DND-41 (cell line): ENCODE measurements around the gene CTSO.

Experiments used
- CTCF ChIP-seq: IDR thresholded peaks from 2 replicates; pipeline ENCODE4 v1.5.1; 2012; ENCODE audit warnings: borderline replicate concordance, low read length, moderate library complexity, mild to moderate bottlenecking; ENCODE audit not compliant: poor library complexity, severe bottlenecking; ENCODE audit errors: extremely low read depth
- EZH2 ChIP-seq: IDR thresholded peaks from 3 replicates; pipeline ENCODE4 v1.6.1; 2012; ENCODE audit warnings: borderline replicate concordance, low read depth, mild to moderate bottlenecking, moderate library complexity, low read length, inconsistent platforms; ENCODE audit not compliant: severe bottlenecking

DNA sequence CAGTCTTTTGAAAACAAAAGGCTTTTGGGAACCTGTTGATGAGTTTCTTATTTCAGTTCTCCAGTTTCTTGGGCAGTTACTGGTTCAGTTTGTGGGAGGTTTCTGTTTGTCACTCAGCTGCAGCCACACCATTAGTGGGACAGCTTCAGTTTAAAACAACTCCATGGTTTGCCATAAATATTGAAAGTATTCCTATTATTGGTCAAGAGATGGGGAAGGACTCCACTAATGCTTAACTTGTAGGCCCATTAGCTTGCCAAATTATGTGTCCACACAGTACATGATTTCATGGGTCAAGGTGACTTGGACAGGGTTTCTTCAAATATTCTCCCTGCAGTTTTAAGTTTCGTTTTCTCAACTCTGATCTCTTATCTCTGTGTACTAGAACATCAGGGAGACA, 72.1 kb downstream of the CTSO start:
- TF ChIP-seq CTCF (no peak), EZH2 (no peak)
